Measurements from ENCODE around the gene ZDHHC5. TPM values are rescaled to one million over a fixed set of nuclear protein-coding genes. Genes with fewer than 3 reads are reported as not detected.

Gene ZDHHC5, protein sequence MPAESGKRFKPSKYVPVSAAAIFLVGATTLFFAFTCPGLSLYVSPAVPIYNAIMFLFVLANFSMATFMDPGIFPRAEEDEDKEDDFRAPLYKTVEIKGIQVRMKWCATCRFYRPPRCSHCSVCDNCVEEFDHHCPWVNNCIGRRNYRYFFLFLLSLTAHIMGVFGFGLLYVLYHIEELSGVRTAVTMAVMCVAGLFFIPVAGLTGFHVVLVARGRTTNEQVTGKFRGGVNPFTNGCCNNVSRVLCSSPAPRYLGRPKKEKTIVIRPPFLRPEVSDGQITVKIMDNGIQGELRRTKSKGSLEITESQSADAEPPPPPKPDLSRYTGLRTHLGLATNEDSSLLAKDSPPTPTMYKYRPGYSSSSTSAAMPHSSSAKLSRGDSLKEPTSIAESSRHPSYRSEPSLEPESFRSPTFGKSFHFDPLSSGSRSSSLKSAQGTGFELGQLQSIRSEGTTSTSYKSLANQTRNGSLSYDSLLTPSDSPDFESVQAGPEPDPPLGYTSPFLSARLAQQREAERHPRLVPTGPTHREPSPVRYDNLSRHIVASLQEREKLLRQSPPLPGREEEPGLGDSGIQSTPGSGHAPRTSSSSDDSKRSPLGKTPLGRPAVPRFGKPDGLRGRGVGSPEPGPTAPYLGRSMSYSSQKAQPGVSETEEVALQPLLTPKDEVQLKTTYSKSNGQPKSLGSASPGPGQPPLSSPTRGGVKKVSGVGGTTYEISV
- 10 to 100 TPM; 27.2 to 36.7 (median 30.5) TPM for polyA plus RNA-seq (ENCODE audit: insufficient read length in 10 of 10)
- long read RNA-seq, donor 1, full-length matches to known transcripts = 1 of 29 reads
- long read RNA-seq, donor 1, partial matches to known transcripts = 17 of 29 reads
- long read RNA-seq, donor 1, other reads (novel, unspliced or antisense) = 11 of 29 reads
- long read RNA-seq, donor 2 = 0 reads
- long read RNA-seq, donor 3 = 0 reads
- long read RNA-seq, donor 4, full-length matches to known transcripts = 2 of 7 reads
- long read RNA-seq, donor 4, partial matches to known transcripts = 5 of 7 reads
- long read RNA-seq, donor 4, other reads (novel, unspliced or antisense) = 0 of 7 reads
- long read RNA-seq, donor 5, partial matches to known transcripts = 71 of 95 reads
- long read RNA-seq, donor 5, other reads (novel, unspliced or antisense) = 24 of 95 reads
- long read RNA-seq, donor 6, full-length matches to known transcripts = 2 of 16 reads
- long read RNA-seq, donor 6, partial matches to known transcripts = 14 of 16 reads
- long read RNA-seq, donor 6, other reads (novel, unspliced or antisense) = 0 of 16 reads
- long read RNA-seq, donor 7, full-length matches to known transcripts = 2 of 11 reads
- long read RNA-seq, donor 7, partial matches to known transcripts = 9 of 11 reads
- long read RNA-seq, donor 7, other reads (novel, unspliced or antisense) = 0 of 11 reads
- long read RNA-seq, donor 8, full-length matches to known transcripts = 2 of 7 reads
- long read RNA-seq, donor 8, partial matches to known transcripts = 5 of 7 reads
- long read RNA-seq, donor 8, other reads (novel, unspliced or antisense) = 0 of 7 reads
- long read RNA-seq, donor 9 = 0 reads

DNA sequence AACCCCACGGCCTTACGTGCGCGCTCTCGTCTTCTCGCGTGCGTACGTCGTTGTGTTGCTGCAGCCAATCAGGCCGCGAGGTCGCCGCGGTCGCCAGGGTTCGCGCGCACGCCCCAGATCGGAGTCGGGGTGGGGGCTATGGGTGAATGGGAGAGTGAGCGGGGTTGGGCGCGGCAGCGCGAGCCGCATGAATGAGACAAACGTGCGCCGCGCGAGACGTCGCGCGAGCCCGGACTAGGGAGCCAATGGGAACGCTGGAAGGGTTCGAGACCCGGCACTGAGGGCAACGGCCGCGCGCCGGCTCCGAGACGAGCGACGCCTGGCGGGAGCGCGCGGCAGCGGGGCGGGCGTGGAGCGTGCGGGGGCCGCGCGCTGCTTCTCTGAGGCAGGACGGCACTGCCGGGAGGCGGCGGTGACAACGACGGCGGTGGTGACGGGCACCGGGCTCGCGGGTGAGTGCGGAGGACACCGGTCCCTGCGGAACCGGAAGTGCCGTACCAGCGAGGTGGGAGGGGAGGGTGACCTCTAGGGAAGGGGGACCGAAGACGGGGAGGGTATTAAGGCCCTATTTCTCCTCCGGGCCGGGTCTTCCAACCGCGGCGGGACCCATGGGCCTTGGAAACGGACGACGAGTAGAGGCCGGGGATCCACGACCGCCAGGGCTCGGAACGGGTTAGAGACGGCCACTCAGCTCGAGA, at the start of gene ZDHHC5:
ZDHHC5 (plus strand) TSS at position 379 of the 698 bp plus-strand sequence. CDS start 4,977 bp downstream, outside the sequence.
- peak; percentile 99 to 100 (median 100) for DNase-seq

DNA sequence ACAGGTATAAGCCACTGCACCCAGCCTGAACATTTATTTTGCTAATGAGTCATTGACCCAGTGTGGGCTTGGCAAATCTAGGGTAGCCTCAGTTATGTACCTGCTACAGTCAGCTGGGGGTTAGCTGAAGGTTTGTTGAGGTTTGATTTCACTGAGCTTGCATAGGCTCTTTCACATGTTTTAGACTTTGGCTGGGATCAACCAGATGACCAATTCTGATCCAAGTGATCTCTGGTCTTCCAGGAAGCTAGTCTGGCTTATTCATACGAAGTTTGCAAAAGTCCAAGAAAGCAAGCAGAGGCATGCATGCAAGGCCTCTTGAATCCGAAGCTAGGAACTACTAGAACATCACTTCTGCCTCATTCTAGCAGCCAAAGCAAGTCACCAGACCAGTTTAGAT, 49.5 kb upstream of the ZDHHC5 start:
- DNase-seq = no peak

DNA sequence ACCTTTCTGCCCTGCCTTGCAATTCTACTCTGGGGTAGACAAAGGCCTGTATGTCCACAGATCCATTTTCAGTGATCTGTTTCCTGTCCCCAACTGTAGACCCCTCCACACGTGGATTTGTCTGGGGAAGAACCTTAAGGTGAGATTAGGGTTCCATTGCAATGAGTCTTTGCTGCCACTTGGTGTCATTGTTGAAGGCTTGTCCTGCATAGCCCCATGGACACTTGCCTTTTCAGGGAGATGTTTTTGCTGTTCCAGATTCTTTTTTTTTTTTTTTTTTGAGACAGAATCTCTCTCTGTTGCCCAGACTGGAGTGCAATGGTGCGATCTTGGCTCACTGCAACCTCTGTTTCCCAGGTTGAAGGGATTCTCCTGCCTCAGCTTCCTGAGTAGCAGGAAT, 48.6 kb upstream of the ZDHHC5 start:
- DNase-seq = no peak

DNA sequence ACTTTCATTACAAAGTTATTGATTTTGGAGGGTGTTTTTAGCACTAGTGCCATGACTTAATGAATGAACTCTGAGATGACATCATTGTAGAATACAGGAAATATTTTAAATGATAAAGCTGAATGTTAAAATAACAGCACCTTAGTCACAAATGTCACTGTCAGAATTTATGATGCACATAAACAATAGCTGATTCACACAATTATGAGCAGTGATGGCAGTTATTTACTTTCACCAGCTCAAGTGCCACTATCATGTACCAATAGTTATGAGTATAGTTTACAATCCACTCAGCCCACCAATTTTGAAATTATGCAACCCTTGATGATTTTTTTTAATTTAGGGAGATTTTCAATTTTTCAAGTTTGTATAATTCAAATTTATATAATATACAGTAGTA, 47.4 kb upstream of the ZDHHC5 start:
- no peak for DNase-seq

DNA sequence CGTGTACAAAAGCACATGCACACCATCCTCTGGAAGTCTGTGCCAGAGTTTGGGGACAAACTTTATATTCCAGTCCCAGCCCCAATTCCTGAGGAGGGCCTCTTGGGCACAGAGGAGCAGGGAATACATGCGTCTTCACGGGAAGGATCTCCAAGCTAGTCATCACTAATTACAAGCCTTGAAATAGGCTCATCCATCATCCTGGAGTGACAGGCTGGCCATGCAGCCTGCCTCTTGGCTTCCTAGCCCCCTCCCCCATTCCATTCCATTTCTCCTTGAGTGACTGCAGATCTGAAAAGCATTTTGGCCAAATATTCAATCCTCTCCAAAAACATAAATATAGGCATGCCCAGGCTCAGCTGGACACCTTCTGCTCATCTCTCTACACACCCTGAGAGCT, 45.7 kb upstream of the ZDHHC5 start:
- no peak for DNase-seq

DNA sequence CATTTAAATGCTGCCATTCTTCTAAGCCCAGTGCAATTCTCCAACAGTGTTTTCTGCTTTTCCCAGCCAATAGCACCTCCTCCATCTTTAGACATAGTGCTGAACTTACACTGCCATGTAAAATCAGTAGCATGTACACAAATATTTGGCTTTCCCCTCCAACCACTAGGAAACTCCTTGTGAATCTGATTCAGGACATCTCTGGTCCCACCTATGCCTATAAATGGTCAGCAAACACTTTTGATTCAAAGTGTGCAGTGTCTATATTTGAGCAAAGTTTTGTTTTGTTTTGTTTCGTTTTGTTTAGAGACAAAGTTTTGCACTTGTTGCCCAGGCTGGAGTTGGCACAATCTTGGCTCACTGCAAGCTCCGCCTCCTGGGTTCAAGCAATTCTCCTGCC, 43.0 kb upstream of the ZDHHC5 start:
- no peak for DNase-seq

DNA sequence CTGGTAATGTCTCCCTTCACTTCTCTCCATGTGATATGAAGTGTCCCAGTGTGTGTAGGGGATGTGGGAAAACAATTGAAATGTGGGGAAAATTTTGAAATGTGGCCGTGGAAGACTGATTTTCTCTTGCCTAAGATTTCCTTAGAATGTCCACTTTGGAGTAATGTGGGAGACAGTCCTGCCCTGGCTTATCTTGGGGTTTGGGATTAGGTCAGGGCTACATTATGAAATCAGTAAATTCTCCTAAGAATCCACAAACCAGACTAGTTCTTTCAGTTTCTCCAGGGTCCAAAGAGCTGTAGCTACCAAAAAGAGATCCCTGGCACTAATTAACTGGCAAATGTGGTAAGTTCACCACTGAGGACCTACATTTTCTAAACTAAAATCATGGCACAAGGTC, 41.0 kb upstream of the ZDHHC5 start:
- no peak for DNase-seq

DNA sequence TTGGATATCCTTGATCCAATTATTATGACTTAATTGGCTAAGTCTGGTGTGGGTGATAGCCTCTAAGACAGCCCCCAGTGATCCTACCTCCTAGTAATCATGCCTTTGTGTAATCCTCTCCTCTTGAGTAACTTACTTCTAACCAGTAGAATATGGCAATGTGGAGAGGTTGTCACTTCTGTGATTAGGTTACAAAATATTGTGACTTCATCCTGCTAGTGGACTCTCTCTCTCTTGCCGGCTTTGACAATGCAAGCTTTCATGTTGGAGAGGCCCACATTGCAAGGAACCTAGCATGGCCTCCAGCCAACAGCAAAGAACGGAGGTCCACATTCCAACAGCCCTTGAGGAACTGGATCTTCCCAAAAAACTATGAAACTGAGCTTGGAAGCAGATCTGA, 37.7 kb upstream of the ZDHHC5 start:
- no peak for DNase-seq

DNA sequence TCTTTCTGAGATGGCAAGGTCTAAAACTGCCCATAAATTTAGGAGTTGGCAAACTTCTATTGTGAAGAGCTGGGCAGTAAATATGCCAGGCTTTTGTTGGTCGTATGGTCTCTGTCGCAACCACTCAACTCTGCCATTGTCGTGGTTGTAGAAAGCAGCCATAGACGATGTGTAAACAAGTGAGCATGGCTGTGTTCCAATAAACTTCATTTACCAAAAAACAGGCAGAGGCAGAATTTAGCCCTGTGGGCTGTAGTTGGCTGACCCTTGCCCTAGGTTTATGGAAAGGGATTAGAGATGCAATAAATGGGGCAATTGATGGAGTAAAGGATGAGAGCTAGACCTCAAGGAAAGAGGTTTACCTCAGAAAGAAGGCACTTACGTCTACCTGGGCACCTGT, 35.8 kb upstream of the ZDHHC5 start:
- DNase-seq = no peak

DNA sequence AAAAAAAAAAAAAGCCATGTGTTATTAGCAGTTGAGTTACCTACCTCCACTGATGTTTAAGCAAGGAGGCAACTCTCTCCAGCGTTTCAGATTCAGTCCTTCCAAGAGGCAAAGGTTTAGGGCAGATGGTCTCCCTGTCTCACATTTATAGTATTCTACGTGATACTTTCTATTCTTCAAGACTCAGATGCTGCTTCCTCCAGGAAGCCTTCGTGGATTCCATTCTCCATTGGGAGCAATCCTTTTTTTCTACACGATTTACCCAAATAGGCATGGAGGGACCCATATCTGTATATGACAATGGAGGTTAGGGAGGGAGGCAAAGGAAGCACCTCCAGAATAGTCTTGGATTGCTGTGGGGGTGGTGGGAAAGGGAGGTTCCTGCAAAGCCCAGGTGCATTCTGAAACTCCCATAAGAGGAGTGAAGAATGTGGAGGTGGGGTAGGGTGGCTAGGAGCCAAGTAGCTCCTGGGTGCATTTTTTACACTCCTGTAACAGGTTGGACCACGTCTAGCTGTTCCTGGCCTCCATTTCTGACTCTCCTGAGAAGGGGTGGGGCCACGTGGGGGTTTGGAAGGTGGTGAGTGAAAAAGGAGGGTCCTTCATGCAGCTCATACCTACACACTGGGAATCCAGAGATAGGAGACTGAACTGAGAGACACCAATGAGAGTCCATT, 34.4 kb upstream of the ZDHHC5 start:
- DNase-seq = no peak

DNA sequence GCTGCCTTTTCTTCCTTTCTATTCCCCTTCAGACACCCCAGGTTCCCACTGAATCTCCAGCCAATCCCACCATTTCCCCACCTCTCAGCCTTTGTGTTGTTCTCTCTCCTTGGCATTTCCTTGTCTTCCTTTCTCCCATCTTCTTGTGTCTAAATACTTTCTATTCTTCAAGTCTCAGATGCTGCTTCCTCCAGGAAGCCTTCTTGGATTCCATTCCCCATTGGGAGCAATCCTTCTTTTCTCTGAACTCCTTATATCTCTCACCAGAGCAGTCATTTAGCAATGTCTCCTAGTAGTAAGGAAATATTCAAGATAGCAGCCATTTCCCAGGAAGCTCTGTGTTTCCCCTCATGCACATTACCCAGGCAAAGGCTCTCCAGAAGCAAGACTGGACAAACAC, 33.6 kb upstream of the ZDHHC5 start:
- DNase-seq = no peak

DNA sequence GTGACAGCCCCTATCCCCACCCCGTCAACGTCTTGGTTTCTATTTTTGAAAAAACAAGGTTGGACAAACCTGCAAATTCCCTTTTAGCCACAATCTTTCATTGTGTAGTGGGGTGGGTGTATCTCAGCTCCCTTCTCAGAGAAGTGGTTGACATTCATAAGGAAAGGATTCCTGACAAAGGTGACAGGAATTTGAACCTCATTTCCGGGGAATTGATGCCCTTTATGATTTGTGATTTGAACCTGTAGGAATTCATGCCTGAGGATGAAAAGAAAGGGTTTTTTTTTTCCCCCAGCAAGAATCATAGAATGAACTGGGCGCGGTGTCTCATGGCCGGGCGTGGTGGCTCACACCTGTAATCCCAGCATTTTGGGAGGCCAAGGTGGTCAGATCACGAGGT, 32.7 kb upstream of the ZDHHC5 start:
- DNase-seq = no peak

DNA sequence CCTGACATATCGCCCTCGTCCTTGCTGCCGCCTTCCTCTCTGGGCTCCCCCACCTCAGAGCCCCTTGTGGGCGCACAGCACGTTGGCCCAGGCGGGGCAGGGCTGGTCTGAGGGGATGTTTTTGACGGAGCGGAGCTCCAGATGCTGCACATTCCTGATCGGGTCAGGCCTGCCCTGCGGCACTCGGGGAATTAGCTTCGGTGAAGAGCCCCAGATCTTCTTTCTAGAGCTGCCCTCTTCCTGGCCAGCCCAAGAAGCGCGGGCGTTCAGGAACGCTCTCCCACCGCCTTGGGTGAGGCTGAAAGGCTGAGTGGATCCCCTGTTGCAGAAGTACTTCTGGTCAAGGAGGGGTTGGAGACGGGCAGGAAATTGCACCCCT, 30.3 kb upstream of the ZDHHC5 start:
- no peak for DNase-seq

DNA sequence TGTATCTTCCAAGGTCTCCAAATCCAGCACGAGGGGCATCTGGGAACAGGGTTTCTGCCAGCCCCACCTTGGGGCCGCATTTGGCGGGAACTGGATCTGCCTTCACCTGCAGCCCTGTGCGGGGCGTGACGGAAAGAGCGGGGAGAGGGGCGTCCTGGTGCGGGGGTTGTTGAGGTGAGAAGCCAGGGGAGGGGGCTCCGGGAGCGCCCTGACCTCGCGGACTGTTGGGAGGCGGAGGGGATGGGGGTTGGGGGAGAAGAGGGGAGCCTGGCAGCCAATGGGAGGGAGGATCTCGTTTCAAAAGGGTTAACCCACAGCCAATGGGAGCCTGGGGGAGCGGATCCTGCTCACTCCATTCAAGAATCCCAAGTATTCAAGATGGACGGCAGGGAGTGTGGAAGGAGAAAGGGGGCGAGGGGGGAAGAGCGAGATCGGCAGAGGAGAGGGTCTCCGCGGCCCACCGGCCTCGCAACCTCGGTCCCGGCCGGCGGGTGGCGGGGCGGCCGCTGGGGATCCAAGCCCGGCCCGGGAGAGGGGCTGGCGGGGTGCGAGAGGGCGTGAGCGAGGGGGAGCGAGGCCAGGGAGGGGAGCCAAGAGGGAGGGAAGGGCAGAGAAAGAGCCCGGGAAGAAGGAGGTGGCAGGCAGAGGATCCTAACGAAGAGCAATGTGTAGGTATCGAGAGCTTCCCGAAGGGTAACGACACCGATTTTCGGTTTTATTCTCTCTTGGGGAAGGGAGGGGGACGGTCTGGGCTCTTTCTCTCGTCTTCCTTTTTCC, 29.7 kb upstream of the ZDHHC5 start:
- peak; percentile 91 to 96 (median 92) for DNase-seq

DNA sequence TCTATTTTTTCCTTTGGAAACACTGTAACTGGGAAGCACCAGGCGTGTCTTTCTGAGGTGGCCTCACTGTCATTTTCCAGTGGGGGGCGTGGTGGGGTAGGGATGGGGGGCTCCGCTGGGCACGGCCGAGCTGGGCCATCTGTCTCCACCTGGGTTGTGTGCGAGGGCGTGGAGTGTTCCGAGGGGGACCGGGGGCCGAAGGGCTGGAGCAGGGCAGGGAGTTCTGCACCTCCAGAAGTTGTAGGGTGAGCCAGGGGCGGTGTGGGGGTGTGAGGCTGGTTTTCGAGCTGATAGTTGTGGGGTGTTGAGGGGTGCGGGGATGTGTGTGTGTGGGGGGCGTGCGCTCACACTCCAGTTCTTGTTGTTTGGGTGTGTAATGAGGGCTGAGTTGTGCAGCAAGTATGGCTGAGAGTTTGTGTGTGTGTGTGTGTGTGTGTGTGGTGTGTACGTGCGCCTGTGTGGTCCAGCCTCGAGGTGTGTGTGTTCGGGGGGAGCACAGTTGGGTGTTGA, 29.0 kb upstream of the ZDHHC5 start:
- no peak for DNase-seq

DNA sequence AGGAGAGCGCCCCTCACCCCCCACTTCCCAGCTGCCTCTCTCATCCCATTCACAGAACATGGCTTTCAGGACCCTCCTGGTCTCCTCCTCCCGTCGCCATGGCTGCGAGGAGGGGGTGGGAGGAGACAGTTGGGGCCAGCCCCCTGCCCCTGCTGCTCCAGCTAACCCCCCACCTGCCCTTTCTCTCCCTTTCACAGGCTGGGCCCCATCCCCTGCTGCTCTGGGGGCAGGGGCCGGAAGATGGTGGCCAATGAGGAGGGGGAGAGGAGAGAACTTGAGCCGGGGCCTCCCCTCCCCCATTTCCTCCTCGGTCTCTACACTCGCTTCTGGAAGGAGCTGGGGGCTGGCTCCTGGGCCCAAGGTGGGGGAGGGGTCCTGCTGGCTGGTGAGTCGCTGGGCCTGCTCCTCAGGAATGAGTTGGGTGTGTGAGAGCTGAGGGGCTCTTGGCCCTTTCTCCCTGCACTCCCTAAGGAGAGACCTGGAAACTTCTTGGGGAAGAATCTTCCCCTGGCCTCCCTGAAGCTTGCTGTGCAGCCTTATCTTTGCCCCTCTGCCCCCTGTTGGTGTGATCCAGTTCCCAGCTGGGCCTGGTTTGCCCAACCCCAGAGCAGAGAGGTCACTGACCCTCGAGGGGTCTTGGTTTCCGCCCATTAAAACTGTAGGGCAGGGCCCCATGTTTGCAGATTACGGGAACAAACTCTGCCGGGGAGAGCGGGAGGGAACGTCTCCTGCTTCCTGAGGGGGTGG, 28.4 kb upstream of the ZDHHC5 start:
- peak; percentile 83 to 95 (median 89) for DNase-seq

DNA sequence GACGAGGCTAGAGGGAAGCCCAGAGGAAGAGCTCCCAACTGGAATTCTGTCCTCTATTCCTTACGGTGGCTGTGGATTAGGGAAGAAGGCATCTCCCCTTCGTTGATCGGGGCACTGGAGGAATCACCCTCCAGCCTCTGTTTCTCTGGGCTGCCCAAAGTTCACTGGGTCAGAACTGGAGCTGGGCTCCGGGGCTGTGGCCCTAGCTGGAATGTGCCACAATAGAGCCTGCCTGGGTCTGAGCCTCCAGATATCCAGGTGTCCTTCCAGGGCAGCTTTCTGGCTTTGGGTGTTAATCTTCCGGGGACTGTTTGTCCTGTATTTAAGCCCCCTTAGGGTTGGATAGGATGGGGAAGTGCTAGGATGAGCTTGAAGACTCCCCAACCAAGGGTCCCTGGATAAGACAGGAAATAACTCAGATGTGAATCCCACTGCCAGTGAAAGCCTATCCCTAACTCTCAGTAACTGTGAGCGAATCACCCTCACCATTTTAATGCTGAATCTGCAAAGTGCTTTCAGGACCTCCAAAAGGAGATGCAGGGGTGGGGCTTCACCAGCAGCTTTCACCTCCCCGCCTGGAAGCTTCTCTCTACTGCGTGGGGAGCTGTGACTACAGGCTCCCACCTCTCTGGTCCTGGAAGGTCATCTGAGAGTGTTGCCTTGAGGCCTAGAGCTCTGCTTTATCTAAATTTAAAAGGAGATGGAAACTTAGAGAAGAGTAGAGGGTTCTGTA, 27.7 kb upstream of the ZDHHC5 start:
- no peak for DNase-seq

All from muscle of back (tissue), 13 donors.